ENCODE results near the gene PHACTR4.

GRCh38 chr1:28443550-28443949 is 74.0 kb downstream of the PHACTR4 start:
- TF ChIP-seq EZH2 (IDR thresholded peaks at IDR 0.05; ENCODE audit: low read length, missing control alignments) = no peak
- TF ChIP-seq, protein P1, sequence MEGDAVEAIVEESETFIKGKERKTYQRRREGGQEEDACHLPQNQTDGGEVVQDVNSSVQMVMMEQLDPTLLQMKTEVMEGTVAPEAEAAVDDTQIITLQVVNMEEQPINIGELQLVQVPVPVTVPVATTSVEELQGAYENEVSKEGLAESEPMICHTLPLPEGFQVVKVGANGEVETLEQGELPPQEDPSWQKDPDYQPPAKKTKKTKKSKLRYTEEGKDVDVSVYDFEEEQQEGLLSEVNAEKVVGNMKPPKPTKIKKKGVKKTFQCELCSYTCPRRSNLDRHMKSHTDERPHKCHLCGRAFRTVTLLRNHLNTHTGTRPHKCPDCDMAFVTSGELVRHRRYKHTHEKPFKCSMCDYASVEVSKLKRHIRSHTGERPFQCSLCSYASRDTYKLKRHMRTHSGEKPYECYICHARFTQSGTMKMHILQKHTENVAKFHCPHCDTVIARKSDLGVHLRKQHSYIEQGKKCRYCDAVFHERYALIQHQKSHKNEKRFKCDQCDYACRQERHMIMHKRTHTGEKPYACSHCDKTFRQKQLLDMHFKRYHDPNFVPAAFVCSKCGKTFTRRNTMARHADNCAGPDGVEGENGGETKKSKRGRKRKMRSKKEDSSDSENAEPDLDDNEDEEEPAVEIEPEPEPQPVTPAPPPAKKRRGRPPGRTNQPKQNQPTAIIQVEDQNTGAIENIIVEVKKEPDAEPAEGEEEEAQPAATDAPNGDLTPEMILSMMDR (conservative IDR thresholded peaks at IDR 0.05 in 1 of 2, IDR thresholded peaks at IDR 0.05 in 1 of 2; ENCODE audit: low read depth in 1 of 2, low read length in 2 of 2) = no peak

Measured in fibroblast of lung (primary cell).